CD4-positive, alpha-beta T cell treated with Interleukin-15 for 4 hours (primary cell): Measurements from ENCODE around the gene MRPL10.

Experiments
- DNase-seq: peaks from one replicate; pipeline ENCODE4 v3.0.0-alpha.2; 2020; ENCODE audit warnings: low spot score

Gene MRPL10

DNA sequence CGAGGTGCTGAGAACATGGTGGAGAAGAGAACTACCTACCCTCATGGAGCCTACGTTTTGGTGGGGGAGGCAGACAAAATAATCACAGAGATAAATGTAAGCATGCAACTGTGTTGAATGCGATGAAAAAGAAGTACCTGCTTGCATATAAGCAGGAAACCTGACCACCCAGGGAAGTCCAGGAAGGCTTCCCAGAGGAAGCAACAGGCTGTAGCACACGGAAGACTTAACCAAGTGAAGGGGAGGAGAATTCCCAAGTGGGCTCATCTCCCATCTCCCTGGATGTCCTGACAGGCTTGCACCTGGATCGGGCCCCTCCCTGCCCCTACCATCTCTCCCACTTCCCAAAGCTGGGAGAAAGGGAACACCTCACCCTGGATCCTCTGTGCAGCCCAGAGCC, 7.7 kb upstream of the MRPL10 start:
- no peak for DNase-seq

DNA sequence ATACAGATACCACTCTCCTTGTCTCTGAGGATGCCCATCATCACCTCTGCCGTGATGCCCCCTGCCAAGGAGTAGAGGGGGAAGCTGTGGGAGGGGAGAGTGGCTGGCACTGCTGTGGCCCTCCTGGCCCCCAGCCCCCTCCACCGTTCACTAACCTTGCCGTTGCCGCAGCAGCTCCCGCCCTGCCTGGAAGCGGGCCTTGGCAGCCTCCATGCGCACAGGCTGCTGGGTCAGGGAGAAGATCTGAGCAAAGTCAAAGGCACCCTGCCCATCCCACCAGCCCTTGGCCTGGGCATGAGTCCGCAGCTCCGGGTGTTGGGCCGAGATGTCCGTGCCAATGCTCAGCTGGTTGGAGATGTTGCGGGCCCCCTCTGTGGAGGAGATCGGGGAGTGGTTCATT, 7.3 kb upstream of the MRPL10 start:
- DNase-seq: no peak

DNA sequence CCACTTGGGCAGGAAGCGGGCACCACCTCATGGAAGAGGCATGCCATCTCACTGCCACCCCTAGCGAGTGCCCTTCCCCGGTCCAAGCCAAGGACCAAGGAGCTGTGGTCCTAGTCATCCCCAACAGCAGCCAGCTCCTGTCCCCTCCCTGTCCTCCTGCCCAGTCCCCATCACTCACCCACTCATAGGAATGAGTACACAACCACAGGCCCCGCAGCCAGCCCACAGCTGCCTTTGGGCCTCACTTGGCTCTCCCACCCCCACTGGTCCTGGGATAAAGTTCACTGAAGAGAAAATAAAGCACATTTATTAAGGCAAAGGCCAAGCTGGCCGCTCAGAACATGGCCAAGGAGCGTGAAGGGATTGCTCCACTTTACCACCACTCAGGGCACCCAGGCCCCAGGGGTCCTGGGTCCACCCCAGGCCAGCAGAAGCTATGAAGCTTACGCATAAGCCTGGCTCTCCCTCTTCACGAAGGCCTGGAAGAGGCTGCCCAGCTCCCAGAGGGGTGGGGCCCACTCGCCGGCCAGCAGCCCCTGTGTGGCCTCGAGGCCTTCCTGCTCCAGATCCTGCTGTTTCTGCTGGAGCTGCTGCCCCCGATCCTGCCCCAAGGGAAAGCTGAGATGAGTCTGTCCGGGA, 6.2 kb upstream of the MRPL10 start:
- DNase-seq: no peak

DNA sequence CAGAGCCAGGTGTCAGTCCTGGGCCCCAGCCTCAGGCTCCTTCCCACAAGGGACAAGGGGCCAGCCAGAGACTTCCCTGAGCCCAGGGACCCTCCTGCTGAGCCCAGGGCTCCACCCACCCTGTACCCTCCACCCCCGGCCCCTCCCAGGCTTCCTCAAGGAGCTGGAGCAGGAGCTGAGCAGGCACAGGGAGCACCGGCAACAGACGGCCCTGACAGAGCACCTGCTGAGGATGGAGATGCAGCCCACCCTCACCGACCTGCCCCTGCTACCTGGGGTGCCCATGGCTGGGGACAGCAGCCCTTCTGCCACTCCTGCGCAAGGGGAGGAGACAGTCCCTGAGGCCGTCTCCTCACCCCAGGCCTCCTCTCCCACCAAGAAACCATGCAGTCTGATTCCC, 5.3 kb upstream of the MRPL10 start:
- no peak for DNase-seq

DNA sequence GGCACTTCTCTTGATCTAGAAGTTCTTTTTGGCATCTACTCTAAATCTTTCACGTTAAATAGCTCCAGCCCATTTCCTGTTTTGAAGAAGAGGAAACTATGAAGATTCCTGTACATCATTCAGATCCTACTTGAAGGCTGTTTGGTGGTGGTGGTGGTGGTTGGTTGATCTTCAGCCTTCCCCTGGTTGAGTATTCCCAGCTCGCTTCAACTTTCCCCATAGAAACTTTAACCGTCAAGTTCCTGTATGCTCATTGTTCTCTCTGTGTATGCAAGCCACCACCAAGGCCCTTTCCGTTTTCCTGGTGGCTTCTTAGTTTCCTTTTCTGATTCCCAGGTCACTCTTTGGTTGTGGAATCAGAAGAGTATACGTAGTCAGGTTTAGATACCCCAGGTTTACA, 3.4 kb upstream of the MRPL10 start:
- DNase-seq: no peak

DNA sequence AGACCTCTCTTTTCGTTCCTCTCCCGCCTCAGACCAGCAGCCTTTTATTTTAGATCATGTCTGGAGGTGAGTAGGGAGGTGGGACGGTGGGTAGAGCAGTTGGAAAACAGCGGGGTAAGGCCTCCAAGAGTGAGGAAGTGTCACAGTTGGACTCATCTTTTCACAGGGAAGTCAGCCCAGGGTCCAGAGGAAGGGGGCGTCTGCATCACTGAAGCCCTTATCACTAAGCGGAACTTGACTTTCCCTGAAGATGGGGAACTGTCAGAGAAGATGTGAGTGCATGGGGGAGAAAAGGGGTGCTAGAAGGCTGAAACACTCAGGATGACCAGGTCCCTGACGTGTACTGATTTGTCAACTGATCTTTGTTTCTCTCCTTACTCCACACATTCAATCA, 590 bp upstream of the MRPL10 start:
- DNase-seq: no peak

DNA sequence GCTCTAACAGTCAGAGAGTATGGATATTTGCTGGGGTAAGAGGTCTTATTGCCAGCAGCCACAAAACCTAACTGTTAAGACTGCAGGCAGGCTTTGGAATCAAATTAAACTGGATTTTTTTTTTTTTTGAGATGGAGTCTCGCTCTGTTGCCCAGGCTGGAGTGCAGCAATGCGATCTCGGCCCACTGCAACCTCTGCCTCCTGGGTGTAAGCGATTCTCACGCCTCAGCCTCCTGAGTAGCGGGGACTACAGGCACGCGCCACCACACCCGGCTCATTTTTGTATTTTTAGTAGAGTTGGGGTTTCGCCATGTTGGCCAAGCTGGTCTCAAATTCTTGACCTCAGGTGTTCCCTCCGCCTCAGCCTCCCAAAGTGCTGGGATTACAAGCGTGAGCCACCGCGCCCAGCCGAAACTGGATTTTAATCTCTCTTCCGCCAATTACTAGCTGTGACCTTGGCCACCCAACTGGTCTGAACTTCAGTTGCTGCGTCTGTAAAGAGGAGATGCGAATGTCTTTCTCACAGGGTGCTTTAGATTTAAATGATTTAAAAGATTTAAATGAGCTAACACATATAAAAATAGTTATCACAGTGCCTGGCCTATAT, 842 bp downstream of the MRPL10 start:
- DNase-seq: no peak

DNA sequence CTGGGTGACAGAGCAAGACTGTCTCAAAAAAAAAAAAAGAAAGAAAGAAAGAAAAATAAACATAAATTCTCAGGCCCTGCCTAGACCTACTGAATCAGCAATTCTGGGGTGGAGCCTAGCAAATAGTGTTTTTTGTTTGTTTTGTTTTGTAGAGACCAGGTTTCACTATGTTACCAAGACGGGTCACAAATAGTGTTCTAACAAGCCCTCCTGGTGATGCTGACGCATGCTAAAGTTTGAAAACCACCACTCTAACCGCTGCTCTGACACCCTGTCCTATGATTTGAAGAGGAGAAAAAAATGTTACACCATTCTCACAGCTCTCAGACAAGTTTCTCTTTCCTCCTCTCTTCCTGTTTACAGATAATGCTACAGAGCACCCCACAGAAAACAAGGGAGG, 1.5 kb downstream of the MRPL10 start:
- peak; percentile 89 for DNase-seq

DNA sequence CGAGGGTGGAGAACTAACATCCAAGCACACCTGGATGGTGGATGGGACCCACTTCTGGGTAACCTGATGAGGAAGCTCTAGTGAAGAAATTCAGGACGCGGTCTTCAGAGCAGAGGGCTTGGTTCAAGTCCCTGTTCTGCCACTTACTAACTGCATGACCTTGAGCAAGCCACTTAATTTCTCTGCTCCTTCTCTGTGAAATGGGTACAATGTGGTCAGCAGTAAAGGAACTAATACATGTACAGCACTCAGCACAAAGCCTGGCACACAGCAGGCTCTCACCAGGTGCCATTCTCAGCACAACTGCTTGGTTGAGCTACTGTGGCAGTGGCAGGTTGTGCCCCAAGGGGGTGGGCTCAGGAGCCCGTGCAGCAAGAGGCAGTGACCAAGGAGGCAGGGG, 7.8 kb downstream of the MRPL10 start:
- no peak for DNase-seq

DNA sequence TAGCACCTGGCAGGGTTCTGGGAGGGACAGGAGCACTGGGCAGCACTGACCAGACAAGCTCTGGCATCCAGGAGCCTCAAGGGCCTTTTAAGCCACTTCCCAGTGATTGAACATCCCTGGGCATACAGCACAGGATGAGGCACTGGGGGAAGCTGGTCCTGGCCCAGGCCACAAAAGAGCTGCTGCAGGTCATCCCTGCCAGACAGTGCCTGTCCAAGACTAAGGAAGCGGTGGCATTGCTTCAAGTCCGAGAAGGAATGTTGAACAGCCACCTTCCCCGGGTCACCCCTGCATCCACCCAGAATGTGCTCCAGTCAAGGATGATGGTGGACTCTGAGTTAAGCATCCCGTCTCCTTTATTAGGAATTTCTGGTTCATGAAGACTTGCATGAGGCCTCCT, 8.6 kb downstream of the MRPL10 start:
- no peak for DNase-seq

DNA sequence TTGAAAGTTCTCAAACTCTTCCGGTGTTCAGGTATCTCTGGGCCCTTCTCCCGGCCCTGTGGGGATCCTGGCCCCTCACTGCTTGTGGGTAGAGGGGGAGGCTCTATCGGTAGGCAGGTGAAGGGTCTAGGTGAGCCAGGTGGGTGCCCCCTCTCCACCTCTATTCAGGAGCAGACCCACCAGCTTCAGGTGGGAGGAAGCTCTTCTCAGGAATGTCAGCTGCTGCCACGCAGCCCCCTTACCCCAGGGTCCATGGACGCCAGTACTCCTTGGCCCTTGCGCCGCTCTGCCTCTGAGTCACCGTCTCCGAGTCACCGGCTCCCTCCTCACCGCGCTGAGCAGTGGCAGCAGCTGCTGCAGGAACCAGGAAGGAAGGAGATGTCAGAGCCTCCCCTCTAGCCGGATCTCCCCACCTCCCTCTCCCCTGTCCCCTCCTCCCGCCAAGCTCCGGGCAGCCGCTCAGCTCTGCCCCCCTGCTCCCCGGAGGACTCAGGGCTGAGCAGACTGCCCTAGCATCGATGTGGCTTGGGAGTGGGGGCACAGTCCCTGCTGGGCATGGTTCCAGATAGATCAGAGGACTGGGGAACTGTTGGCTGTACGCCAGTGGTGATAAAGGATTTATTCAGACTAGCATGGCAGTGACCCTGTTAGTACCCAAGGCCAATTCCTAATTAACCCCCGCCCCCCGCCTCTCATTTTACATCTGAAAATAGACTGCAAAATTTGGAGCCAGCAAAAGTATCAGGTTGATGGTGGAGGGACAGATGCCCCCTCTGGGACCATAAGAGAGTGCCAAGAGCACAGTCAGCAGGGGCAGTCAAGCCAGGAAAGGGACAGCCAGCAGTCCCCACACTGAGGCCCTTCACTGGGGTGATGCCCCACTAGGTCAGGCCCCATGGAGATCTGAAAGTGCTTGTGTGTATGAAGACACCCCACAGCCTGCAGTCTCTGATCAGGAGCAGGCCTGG, 9.6 kb downstream of the MRPL10 start, which contains the start of gene OSBPL7:
Gene OSBPL7 (minus strand): TSS at position 371 of the 968 bp plus-strand sequence. CDS start 1,516 bp downstream, outside the sequence.
- DNase-seq: peak; percentile 90

DNA sequence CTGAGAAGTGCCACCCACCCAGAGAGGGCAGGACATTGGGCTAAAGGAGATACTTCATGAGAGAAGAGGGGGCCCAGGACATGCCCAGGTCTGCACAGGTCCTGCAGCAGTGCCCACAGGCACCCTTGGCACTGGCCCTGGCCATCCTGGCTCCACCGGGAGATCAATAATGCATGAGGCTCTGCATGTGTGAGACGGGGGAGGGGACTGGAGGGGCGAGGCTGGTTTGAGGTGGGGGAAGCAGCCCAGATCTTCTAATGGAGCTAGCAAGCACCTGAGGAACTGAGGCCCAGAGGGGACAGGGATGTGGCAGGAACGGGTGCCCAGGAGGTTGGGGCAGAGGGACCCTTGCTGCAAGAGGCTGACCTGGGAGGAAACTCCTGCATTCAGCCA, 10.3 kb downstream of the MRPL10 start:
- DNase-seq: no peak

DNA sequence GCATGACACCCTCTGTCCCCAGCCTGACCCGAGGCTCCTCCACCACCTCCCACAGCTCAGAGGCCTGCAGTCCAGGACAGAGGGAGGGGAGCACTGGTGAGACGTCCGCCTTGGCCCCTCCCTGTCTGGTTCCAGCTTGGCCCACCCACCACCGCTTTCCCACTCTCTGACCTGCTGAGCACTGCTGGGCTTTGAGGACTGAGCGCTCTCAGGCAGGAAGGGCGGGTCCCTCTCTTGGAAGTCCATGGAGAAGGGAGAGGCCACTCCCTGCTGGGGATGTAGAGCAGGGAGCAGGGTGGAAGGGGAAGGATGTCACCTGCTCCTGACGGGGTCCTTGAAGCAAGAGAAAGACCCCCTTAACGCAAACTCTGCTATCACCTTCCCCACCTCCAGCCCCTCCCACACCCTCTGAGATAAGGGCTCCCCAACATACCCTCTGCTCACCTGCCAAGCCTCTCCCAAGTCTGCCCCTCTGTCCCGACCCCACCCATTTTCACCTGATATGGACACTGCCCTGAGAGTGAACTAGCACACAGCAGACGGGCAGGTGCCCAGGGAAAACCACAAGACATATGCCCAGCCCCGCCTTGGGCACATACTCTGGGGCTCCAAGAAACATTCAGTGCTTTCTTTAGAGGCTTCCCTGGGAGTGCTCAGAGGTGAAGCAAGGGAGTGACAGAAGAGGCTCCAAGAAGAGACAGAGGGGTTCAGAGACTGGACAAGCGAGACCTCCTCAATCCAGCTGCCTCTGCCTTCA, 11.1 kb downstream of the MRPL10 start:
- no peak for DNase-seq

DNA sequence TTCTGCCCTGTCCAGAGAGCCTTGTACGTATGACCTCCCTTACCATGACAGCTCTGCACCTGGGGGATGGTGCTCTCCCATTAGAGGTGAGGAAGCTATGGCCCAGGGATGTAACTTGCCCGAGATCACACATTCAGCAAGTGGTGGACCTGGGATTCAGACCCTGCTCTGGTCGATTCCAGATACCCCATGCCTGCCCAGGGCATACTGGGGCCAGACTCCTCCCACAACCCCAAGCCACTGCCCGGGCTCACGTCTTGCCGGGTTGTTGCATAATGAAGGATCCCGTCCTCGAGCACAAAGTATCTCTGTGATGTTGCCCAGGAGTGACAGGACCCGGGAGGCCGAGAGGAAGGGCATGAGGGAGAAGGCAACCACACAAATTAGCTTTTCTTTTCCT, 11.9 kb downstream of the MRPL10 start:
- no peak for DNase-seq

DNA sequence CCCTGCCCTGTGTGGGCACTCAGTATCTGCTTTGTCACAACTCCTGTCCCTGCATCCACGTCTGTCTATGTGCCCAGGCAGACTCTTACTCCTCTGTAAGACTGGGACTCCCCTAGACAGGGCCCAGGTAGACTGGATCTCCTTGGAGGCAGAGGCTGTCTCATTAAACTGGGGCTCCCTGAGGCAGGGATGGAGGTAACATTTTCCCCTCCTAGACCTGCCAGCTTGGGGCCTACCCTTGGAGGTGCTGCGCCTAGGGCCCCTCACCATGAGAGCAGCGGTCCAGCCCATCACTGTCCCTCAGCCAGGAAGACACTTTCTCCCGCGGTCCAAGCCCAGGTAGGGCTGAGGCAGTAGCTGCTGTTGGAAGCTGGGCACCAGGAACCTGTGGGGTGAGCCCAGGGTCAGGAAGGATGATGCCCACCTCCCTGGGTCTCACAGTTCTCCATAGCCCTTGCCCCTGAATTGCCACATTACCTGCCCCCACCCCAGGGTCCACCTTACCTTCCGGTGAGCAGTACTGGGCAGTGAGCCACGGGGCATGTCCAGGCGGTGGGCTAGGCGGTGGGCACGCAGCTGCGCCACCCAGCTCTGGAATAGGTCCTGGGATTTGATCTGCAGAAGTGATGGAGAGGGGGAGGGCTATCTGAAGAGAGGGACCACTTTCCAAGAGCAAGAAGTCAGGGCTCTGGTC, 13.2 kb downstream of the MRPL10 start:
- no peak for DNase-seq

DNA sequence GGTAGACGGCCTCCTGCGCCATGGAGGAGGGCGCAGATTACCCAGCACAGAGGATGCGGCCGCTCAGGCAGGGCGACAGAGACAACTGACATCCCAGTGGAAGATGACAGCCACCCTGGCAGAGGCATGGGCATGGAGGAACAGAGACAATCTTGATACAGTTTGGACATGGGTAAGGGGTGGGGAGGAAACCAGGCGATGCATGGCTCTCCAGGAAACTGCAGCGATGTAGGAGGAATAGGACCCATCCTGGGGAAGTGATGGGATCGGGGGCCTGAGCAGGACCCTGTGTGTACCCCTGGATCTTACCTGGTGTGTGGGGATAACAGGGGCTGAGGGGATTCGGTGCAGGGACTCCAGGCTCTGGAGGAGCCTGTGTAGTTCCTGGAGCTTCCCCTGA, 14.4 kb downstream of the MRPL10 start:
- DNase-seq: no peak

DNA sequence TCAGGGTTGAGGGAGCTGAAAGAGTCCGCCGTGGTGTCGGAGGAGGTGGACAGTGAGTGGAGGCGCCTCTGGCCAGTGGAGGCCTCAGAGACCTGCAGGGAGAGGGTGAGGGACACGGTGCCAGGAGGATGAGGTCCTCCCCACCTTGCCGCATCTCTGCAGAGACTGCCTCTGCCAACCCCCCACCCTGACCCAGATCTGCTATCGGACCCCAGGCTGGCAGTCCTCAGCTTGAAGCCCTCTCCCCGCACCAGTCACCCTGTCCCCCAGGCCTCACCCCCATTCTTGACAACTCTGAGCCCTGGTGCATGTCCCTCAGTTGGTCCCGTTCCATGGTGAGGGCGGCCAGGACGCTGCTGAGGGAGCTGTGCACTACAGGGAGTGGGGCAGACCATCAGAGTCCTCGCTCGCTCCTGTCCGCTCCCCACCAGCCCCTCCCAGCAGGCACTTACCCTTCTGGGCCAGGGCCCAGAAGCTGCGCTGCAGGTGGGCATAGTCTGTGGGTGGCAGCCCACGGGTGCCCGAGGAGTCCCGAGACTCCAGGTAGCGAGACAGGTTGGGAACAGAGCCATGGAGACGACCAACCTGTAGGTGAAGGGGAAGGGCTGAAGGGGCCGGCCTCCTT, 15.1 kb downstream of the MRPL10 start:
- no peak for DNase-seq

DNA sequence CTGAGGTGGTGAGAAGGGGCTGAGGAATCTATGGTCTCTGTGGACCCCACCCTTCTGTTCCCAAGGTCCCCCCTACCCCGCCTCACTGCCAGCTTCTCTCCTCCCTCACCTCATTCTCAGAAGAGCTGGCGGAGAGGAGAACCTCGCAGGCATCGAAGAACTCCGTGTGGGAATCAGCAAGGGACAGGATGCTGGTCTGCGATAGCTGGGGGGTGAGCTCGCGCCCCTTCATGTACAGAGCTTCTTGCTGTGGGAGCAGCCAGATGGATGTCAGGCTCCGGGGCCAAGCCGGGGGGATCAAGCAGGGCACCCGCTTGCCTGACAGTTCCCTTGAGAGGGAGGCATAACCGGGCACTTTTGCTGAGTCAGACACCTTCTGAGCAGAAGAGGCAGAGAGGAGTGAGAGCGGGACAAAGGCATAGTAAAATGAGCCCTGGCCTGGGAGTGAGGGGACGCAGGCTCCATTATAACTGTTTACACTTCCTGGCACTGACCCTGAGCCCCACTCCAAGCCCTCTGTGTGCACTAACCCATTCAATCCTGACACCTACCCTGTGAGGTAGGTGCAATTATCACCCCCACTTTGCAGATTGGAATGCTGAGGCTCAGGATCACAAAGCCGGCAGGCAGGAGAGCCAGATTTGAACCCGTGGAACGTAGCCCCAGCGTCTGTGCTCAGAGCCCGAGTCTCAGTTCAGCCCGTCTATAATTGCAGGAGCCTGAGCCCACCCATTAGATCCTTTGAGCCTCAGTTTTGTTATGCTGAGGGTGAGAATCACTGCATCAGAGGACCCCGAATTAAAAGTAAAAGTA, 16.0 kb downstream of the MRPL10 start:
- DNase-seq: no peak

DNA sequence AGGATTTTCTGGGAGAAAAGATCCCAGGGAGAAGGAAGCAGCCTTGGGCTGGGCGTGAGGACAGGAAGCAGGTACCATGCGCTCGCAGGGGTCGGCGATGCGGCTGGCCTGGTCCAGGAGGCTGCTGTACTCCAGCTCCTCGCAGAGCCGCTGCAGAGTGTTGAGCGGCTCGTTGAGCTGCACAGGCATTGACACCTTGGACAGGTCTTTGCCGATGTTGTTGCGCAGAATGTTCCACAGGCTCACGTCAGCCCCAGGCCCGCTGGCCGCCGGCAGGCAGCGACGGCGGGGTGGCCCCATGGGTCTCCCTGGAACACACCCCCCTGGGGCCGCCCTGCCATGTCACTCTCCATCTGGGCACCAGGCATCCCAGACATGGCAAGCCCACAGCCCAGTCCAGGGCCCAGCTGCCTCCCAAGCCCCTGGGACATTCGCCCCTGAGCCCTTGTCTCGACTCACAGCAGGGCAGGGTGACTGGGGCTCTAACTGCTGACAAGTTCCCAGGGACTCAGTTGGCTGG, 17.8 kb downstream of the MRPL10 start:
- no peak for DNase-seq

DNA sequence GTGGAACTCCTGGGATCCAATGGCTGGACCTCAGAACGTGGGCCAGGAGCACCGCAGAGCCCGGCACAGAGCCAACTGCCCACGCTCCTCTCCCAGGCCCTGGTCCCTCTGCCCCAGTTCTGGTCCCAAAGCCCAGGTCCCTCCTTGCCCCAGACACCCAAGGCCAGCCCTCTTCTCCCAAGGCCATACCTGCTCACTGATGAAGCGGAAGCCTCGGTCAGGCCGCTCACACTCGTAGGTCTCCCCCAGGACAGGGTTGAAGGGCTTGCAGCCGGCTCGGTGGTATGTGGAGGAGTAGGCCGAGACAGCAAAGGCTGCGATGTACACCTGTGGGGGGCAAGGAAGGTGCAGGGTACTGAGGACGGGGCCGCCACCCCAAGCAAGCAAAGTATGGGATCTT, 18.3 kb downstream of the MRPL10 start:
- no peak for DNase-seq
